ENCODE data around the gene NEURL1.
"Not testable (repeated sequence)": the region's sequence is repeated elsewhere in the genome, so short reads cannot be mapped to it uniquely, and the experiment has no call there.

NEURL1 gene

GRCh38 chr10:103627111-103627892 lies 133.8 kb downstream of the NEURL1 start:
- no peak for DNase-seq

DNA sequence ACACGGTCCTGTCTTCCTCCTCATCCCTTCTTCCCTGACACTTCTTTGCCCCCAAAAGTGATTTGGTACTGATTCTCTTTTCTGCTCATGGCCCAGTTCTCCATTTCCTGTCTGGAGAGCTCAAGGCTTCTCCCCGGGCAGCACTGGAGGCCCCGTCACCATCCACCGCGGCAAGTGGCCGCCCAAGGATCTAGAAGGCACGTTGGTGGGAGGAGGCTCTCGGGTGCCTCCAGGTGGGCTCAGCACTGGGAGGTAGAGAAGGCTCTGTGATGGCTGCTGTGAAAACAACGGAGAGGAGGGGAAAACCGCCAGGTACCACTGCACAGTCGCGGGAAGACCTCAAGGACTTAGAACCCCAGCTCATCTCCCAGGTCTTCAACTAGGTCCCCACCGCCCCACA lies 134.4 kb downstream of the NEURL1 start:
- DNase-seq, result no peak

DNA sequence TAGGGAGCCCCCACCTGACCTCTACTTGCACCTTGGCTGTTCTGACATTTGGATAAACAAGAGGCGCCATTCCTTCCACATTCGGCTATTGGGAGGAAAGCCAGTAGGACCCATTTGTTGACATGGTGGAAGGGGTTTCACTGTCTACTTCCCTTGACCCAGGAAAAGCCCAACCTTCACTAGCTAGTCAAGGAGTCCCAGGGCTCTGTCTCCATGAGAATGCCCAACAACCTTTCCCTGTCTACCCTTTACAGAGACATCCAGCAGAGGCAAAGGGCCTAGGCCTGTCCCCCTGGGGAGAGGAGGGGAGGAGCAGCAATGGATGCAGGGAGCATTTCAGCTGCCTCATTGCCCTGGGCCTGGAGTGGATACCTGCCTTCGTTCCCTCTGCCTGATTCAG lies 136.1 kb downstream of the NEURL1 start:
- DNase-seq, result no peak

DNA sequence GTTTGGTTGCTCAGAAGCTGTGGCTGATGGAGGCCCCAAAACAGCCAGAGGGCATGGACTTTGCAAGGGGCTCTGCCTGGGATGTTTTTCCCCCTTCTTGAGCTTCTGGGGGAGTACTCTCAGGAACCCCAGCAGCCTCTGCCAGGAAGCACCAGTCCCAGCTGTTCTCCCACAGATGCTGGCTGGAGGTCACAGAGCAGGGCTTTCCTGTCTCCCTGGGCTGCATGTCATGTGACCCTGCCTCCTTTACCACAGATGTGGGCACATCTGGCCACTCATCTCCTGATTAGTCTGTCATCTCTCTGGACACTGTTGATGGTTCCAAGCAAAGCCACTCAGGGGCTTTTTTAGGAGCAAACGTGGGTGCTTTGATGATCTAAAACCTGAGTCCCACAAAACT lies 136.7 kb downstream of the NEURL1 start:
- no peak for DNase-seq

GRCh38 chr10:103632247-103632642 lies 138.7 kb downstream of the NEURL1 start:
- no peak for DNase-seq

- DNase-seq, result not testable (repeated sequence)
Observed at GRCh38 chr10:103632871-103633270, 139.4 kb downstream of the NEURL1 start.

DNA sequence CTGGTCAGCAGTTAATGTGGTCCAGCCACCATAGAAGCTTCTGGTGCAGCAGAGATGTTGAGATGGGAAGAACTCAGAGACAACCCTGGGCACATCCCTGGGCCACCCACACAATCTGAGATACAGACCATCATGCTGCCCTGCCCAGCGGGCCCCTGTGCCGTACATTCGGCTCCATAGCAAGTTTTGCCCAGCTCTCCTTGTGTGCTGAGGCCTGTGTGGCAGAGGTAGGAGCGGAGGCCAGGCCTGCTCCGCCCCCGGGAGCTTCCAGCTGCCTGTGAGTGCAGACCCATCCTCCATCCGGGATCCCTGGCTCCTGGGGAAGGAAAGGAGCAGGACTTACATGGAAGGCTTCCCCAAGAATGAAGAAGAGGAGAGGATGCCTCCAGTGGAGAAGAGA lies 140.3 kb downstream of the NEURL1 start:
- no peak for DNase-seq

DNA sequence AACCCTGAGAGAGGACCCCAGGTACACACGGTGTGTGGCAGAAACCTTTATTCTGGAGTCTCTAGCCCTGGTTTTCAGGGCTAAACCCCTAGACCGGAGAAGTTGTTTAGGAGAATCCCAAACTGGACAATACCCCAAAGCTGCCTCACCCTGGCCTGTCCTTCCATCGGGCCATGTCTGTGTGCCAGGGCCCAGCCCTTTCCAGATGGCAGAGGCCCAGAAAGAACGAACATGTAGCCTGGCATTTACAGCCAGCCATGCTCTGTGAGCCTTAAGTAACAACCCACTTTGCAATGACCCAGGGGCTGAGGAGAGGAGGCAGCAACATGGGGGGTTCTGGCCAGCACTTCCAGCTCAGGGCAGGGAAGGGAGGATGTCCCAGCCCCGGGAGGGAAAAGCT lies 142.1 kb downstream of the NEURL1 start:
- no peak for DNase-seq

DNA sequence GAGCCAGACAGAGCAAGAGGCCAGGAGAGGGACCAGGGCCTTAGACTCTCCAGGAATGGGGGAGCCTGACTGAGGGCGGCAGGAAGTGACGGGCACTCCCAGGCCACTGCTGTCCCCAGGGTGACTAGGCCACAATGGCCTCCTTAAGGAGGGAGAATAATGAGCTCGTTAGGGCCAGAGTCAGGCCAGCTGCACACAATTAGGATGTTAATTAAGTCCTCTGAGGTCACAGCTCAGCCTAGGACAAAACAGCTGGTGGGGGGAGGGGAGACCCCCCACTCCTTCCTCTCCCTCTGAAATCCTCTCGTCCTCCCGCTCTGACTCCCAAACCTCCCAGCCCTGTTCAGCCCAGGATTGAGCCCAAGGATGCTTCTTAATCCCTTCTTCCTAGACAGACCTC lies 143.0 kb downstream of the NEURL1 start:
- no peak for DNase-seq

- no peak for DNase-seq
Observed at GRCh38 chr10:103637011-103637410, 143.5 kb downstream of the NEURL1 start.

GRCh38 chr10:103637927-103638557 lies 144.5 kb downstream of the NEURL1 start:
- DNase-seq, result no peak

GRCh38 chr10:103638948-103639347 lies 145.4 kb downstream of the NEURL1 start:
- no peak for DNase-seq

- DNase-seq, result no peak
Observed at GRCh38 chr10:103640436-103641181, 147.1 kb downstream of the NEURL1 start.

DNA sequence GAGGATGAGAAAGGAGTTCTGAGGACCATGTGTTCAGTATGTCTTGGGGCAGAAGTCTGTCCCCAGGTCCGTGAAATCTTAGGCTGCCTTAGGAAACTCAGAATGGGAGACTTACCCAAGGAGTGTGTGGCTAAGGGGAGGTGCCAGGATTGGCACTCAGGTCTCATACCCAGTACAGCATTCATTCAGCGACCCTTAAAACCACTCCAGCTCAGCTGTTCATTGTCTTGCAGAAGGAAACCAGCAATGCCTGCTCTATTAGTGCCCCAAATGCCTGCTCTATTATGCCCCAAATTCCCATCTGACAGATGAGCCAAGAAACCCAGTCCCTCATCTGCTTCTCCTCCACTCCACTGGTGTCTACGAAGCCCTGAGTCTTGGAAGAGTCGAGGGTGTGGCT lies 147.8 kb downstream of the NEURL1 start:
- DNase-seq, result no peak

Data from activated T-cell treated with anti-CD3 and anti-CD28 coated beads for 4 hours (primary cell).